Sigmoid colon (tissue), 3 donors: ENCODE measurements around the gene TNNI2.

Experiments used
- POLR2A ChIP-seq, 2 donors: fragments of 450-650 bp; IDR thresholded peaks; one replicate each; pipeline ENCODE4 v1.6.1; 2016; ENCODE audit warnings: antibody characterized with exemption in 2 of 2, mild to moderate bottlenecking in 2 of 2, moderate library complexity in 2 of 2
- TF ChIP-seq, protein P1 (sequence below), 4 experiments: fragments of 450-650 bp in 3 of 4; fragments of 200-600 bp in 1 of 4; IDR thresholded peaks; one replicate each; pipeline ENCODE4 v1.5.1; 2016 to 2019; ENCODE audit warnings: antibody characterized with exemption in 4 of 4, mild to moderate bottlenecking in 3 of 4, moderate library complexity in 2 of 4

DNA sequence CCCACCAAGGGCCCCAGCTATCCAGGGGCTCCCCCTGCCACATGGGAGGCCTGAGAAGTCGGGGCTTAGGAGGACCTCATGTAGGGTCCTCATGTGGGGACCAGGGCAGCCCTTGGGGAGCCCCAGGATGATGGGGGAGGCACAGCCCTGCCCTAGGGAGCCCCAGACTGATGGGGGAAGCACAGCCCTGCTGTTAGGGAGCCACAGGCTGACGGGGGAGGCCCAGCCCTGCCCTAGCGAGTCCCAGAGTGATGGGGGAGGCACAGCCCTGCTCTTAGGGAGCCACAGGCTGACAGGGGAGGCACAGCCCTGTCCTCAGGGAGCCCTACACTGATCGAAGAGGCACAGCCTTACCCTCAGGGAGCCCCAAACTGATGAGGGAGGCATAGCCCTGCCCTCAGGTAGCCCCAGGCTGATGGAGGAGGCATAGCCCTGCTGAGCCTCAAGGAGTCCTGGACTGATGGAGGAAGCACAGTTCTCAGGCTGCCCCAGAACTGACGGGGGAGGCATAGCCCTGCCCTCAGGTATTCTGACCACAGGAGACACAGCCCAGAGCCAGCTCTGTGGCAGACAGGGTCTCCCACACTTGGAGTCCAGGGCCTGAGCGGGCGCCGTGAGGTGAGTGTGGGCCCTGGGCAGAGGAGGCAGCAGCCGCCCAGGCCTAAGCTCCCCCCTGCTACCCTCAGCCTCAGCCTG is 42.1 kb downstream of the TNNI2 start:
- TF ChIP-seq, protein P1, sequence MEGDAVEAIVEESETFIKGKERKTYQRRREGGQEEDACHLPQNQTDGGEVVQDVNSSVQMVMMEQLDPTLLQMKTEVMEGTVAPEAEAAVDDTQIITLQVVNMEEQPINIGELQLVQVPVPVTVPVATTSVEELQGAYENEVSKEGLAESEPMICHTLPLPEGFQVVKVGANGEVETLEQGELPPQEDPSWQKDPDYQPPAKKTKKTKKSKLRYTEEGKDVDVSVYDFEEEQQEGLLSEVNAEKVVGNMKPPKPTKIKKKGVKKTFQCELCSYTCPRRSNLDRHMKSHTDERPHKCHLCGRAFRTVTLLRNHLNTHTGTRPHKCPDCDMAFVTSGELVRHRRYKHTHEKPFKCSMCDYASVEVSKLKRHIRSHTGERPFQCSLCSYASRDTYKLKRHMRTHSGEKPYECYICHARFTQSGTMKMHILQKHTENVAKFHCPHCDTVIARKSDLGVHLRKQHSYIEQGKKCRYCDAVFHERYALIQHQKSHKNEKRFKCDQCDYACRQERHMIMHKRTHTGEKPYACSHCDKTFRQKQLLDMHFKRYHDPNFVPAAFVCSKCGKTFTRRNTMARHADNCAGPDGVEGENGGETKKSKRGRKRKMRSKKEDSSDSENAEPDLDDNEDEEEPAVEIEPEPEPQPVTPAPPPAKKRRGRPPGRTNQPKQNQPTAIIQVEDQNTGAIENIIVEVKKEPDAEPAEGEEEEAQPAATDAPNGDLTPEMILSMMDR (IDR thresholded peaks at IDR 0.05): no peak
- TF ChIP-seq POLR2A (IDR thresholded peaks at IDR 0.05): no peak
